ENCODE data around the gene PARVB.

The PARVB gene

GRCh38 chr22:44057401-44057987 is 33.4 kb downstream of the PARVB start:
- Mint-ChIP-seq H3K4me1 (ENCODE audit: low read depth in 2 of 2) (no peaks in the 10 kb centered on the region), H3K36me3 (ENCODE audit: insufficient read depth) (no peaks in the 10 kb centered on the region), H3K4me3 (no peak overlapping the region), H3K9me3 (peaks cover 0 to 4% of the 10 kb centered on the region in 2 donors), H3K27ac (peak overlapping the region in 1 of 2 donors; percentile 23), H3K27me3 (no peaks in the 10 kb centered on the region)
- DNase-seq (no peak), ATAC-seq (replicated peaks) (no peak)

GRCh38 chr22:44063462-44064371 is 39.6 kb downstream of the PARVB start:
- no peak for ATAC-seq (replicated peaks)
- peak overlapping the region in 1 of 2 donors; percentile 31 for H3K4me3 Mint-ChIP-seq
- H3K27ac Mint-ChIP-seq: no peak overlapping the region
- H3K4me1 Mint-ChIP-seq (ENCODE audit: low read depth in 2 of 2): peaks cover 10 to 15% of the 10 kb centered on the region in 2 donors
- peaks cover 0 to 4% of the 10 kb centered on the region in 2 donors for H3K9me3 Mint-ChIP-seq
- H3K27me3 Mint-ChIP-seq: no peaks in the 10 kb centered on the region
- H3K36me3 Mint-ChIP-seq (ENCODE audit: insufficient read depth): no peaks in the 10 kb centered on the region
- no peak for DNase-seq

GRCh38 chr22:44067033-44067432 is 42.9 kb downstream of the PARVB start:
- Mint-ChIP-seq H3K27ac (peak overlapping the region; percentile 4 to 56), H3K4me1 (ENCODE audit: low read depth in 2 of 2) (peaks cover 12 to 18% of the 10 kb centered on the region in 2 donors), H3K27me3 (no peaks in the 10 kb centered on the region), H3K4me3 (no peak overlapping the region), H3K36me3 (ENCODE audit: insufficient read depth) (no peaks in the 10 kb centered on the region), H3K9me3 (no peaks in the 10 kb centered on the region)
- no peak for ATAC-seq (replicated peaks)
- no peak for DNase-seq

- H3K36me3 Mint-ChIP-seq (ENCODE audit: insufficient read depth): no peaks in the 10 kb centered on the region
- peaks cover 14 to 18% of the 10 kb centered on the region in 2 donors for H3K4me1 Mint-ChIP-seq (ENCODE audit: low read depth in 2 of 2)
- H3K27me3 Mint-ChIP-seq: no peaks in the 10 kb centered on the region
- peak overlapping the region in 1 of 2 donors; percentile 84 for H3K27ac Mint-ChIP-seq
- ATAC-seq (replicated peaks): no peak
- H3K9me3 Mint-ChIP-seq: no peaks in the 10 kb centered on the region
- no peak overlapping the region for H3K4me3 Mint-ChIP-seq
- DNase-seq: no peak
Measured at GRCh38 chr22:44067901-44068300, 43.8 kb downstream of the PARVB start.

GRCh38 chr22:44068422-44069191 is 44.5 kb downstream of the PARVB start:
- Mint-ChIP-seq H3K9me3 (no peaks in the 10 kb centered on the region), H3K27ac (peak overlapping the region; percentile 63 to 84), H3K36me3 (ENCODE audit: insufficient read depth) (no peaks in the 10 kb centered on the region), H3K27me3 (no peaks in the 10 kb centered on the region), H3K4me1 (ENCODE audit: low read depth in 2 of 2) (peaks cover 13 to 14% of the 10 kb centered on the region in 2 donors), H3K4me3 (no peak overlapping the region)
- ATAC-seq (replicated peaks) (peak; percentile 70), DNase-seq (no peak)

GRCh38 chr22:44070029-44070428 is 45.9 kb downstream of the PARVB start:
- ATAC-seq (replicated peaks) (no peak), DNase-seq (no peak)
- Mint-ChIP-seq H3K9me3 (no peaks in the 10 kb centered on the region), H3K36me3 (ENCODE audit: insufficient read depth) (no peaks in the 10 kb centered on the region), H3K27me3 (no peaks in the 10 kb centered on the region), H3K4me3 (no peak overlapping the region), H3K27ac (peak overlapping the region in 1 of 2 donors; percentile 8), H3K4me1 (ENCODE audit: low read depth in 2 of 2) (peaks cover 12 to 13% of the 10 kb centered on the region in 2 donors)

GRCh38 chr22:44071781-44072326 is 47.8 kb downstream of the PARVB start:
- DNase-seq: no peak
- ATAC-seq (replicated peaks): no peak
- Mint-ChIP-seq H3K36me3 (ENCODE audit: insufficient read depth) (no peaks in the 10 kb centered on the region), H3K4me3 (no peak overlapping the region), H3K9me3 (no peaks in the 10 kb centered on the region), H3K27me3 (no peaks in the 10 kb centered on the region), H3K4me1 (ENCODE audit: low read depth in 2 of 2) (peaks cover 7 to 10% of the 10 kb centered on the region in 2 donors), H3K27ac (no peak overlapping the region)

- no peak for DNase-seq
- Mint-ChIP-seq H3K36me3 (ENCODE audit: insufficient read depth) (no peaks in the 10 kb centered on the region), H3K4me1 (ENCODE audit: low read depth in 2 of 2) (peaks cover 0 to 2% of the 10 kb centered on the region in 2 donors), H3K27me3 (no peaks in the 10 kb centered on the region), H3K4me3 (no peak overlapping the region), H3K9me3 (no peaks in the 10 kb centered on the region), H3K27ac (no peak overlapping the region)
- ATAC-seq (replicated peaks): no peak
Measured at GRCh38 chr22:44074337-44074984, 50.4 kb downstream of the PARVB start.

- no peaks in the 10 kb centered on the region for H3K9me3 Mint-ChIP-seq
- H3K27me3 Mint-ChIP-seq: no peaks in the 10 kb centered on the region
- peaks cover 0 to 2% of the 10 kb centered on the region in 2 donors for H3K4me1 Mint-ChIP-seq (ENCODE audit: low read depth in 2 of 2)
- no peak overlapping the region for H3K4me3 Mint-ChIP-seq
- ATAC-seq (replicated peaks) (no peak), DNase-seq (no peak)
- no peaks in the 10 kb centered on the region for H3K36me3 Mint-ChIP-seq (ENCODE audit: insufficient read depth)
- H3K27ac Mint-ChIP-seq: no peak overlapping the region
Measured at GRCh38 chr22:44075022-44075421, 50.9 kb downstream of the PARVB start.

- no peaks in the 10 kb centered on the region for H3K36me3 Mint-ChIP-seq (ENCODE audit: insufficient read depth)
- no peaks in the 10 kb centered on the region for H3K9me3 Mint-ChIP-seq
- H3K4me1 Mint-ChIP-seq (ENCODE audit: low read depth in 2 of 2): peaks cover 0 to 2% of the 10 kb centered on the region in 2 donors
- DNase-seq (no peak), ATAC-seq (replicated peaks) (no peak)
- no peak overlapping the region for H3K4me3 Mint-ChIP-seq
- H3K27ac Mint-ChIP-seq: no peak overlapping the region
- H3K27me3 Mint-ChIP-seq: no peaks in the 10 kb centered on the region
Measured at GRCh38 chr22:44075670-44076069, 51.6 kb downstream of the PARVB start.

GRCh38 chr22:44076825-44077224 is 52.7 kb downstream of the PARVB start:
- Mint-ChIP-seq H3K36me3 (ENCODE audit: insufficient read depth) (no peaks in the 10 kb centered on the region), H3K9me3 (no peaks in the 10 kb centered on the region), H3K4me1 (ENCODE audit: low read depth in 2 of 2) (peaks cover 0 to 2% of the 10 kb centered on the region in 2 donors), H3K4me3 (no peak overlapping the region), H3K27ac (no peak overlapping the region), H3K27me3 (no peaks in the 10 kb centered on the region)
- DNase-seq (no peak), ATAC-seq (replicated peaks) (no peak)

GRCh38 chr22:44080936-44081861 is 57.1 kb downstream of the PARVB start:
- no peaks in the 10 kb centered on the region for H3K9me3 Mint-ChIP-seq
- peaks cover 5 to 9% of the 10 kb centered on the region in 2 donors for H3K4me1 Mint-ChIP-seq (ENCODE audit: low read depth in 2 of 2)
- no peak overlapping the region for H3K27ac Mint-ChIP-seq
- peak; percentile 65 to 71 (median 68) for DNase-seq
- H3K36me3 Mint-ChIP-seq (ENCODE audit: insufficient read depth): peaks cover 2% of the 10 kb centered on the region
- peak; percentile 68 for ATAC-seq (replicated peaks)
- H3K27me3 Mint-ChIP-seq: no peaks in the 10 kb centered on the region
- no peak overlapping the region for H3K4me3 Mint-ChIP-seq

Data from effector memory CD8-positive, alpha-beta T cell (primary cell).